ENCODE results near the gene ANK3.

ANK3 gene

GRCh38 chr10:60341969-60342368 is 47.7 kb downstream of the ANK3 start:
- no peak overlapping the region for H3K27ac ChIP-seq (ENCODE audit: low read length)
- no peak overlapping the region for H3K4me3 ChIP-seq (ENCODE audit: low read depth in 1 of 2, low read length in 2 of 2)
- no peaks in the 10 kb centered on the region for H3K4me1 ChIP-seq (ENCODE audit: control insufficient read depth in 1 of 2, insufficient read depth in 2 of 2, low read length in 2 of 2)
- H3K9me3 ChIP-seq (ENCODE audit: control insufficient read depth in 1 of 2, low read length in 2 of 2): no peaks in the 10 kb centered on the region
- H3K27me3 ChIP-seq (ENCODE audit: low read depth, low read length): no peaks in the 10 kb centered on the region
- no peaks in the 10 kb centered on the region for H3K36me3 ChIP-seq (ENCODE audit: control insufficient read depth in 1 of 2, insufficient read depth in 2 of 2, low read length in 2 of 2)

- Histone ChIP-seq H3K4me3 (ENCODE audit: low read depth in 1 of 2, low read length in 2 of 2) (no peak overlapping the region), H3K9me3 (ENCODE audit: control insufficient read depth in 1 of 2, low read length in 2 of 2) (no peaks in the 10 kb centered on the region), H3K36me3 (ENCODE audit: control insufficient read depth in 1 of 2, insufficient read depth in 2 of 2, low read length in 2 of 2) (no peaks in the 10 kb centered on the region), H3K27ac (ENCODE audit: low read length) (no peak overlapping the region), H3K4me1 (ENCODE audit: control insufficient read depth in 1 of 2, insufficient read depth in 2 of 2, low read length in 2 of 2) (no peaks in the 10 kb centered on the region), H3K27me3 (ENCODE audit: low read depth, low read length) (no peaks in the 10 kb centered on the region)
These were observed 48.7 kb downstream of the ANK3 start for GRCh38 chr10:60340973-60341372.

GRCh38 chr10:60339757-60340156 is 49.9 kb downstream of the ANK3 start:
- Histone ChIP-seq H3K27ac (ENCODE audit: low read length) (no peak overlapping the region), H3K27me3 (ENCODE audit: low read depth, low read length) (no peaks in the 10 kb centered on the region), H3K9me3 (ENCODE audit: control insufficient read depth in 1 of 2, low read length in 2 of 2) (no peaks in the 10 kb centered on the region), H3K4me1 (ENCODE audit: control insufficient read depth in 1 of 2, insufficient read depth in 2 of 2, low read length in 2 of 2) (no peaks in the 10 kb centered on the region), H3K4me3 (ENCODE audit: low read depth in 1 of 2, low read length in 2 of 2) (no peak overlapping the region), H3K36me3 (ENCODE audit: control insufficient read depth in 1 of 2, insufficient read depth in 2 of 2, low read length in 2 of 2) (no peaks in the 10 kb centered on the region)

GRCh38 chr10:60338786-60339185 is 50.9 kb downstream of the ANK3 start:
- H3K9me3 ChIP-seq (ENCODE audit: control insufficient read depth in 1 of 2, low read length in 2 of 2): no peaks in the 10 kb centered on the region
- H3K27me3 ChIP-seq (ENCODE audit: low read depth, low read length): no peaks in the 10 kb centered on the region
- no peaks in the 10 kb centered on the region for H3K4me1 ChIP-seq (ENCODE audit: control insufficient read depth in 1 of 2, insufficient read depth in 2 of 2, low read length in 2 of 2)
- H3K27ac ChIP-seq (ENCODE audit: low read length): no peak overlapping the region
- no peak overlapping the region for H3K4me3 ChIP-seq (ENCODE audit: low read depth in 1 of 2, low read length in 2 of 2)
- H3K36me3 ChIP-seq (ENCODE audit: control insufficient read depth in 1 of 2, insufficient read depth in 2 of 2, low read length in 2 of 2): no peaks in the 10 kb centered on the region

- Histone ChIP-seq H3K36me3 (ENCODE audit: control insufficient read depth in 1 of 2, insufficient read depth in 2 of 2, low read length in 2 of 2) (no peaks in the 10 kb centered on the region), H3K27me3 (ENCODE audit: low read depth, low read length) (no peaks in the 10 kb centered on the region), H3K27ac (ENCODE audit: low read length) (no peak overlapping the region)
These were observed 51.6 kb downstream of the ANK3 start for GRCh38 chr10:60338002-60338564.

GRCh38 chr10:60336901-60337630 is 52.6 kb downstream of the ANK3 start:
- Histone ChIP-seq H3K4me1 (ENCODE audit: control insufficient read depth in 1 of 2, insufficient read depth in 2 of 2, low read length in 2 of 2) (no peaks in the 10 kb centered on the region), H3K27ac (ENCODE audit: low read length) (no peak overlapping the region), H3K9me3 (ENCODE audit: control insufficient read depth in 1 of 2, low read length in 2 of 2) (no peaks in the 10 kb centered on the region), H3K27me3 (ENCODE audit: low read depth, low read length) (no peaks in the 10 kb centered on the region), H3K36me3 (ENCODE audit: control insufficient read depth in 1 of 2, insufficient read depth in 2 of 2, low read length in 2 of 2) (no peaks in the 10 kb centered on the region), H3K4me3 (ENCODE audit: low read depth in 1 of 2, low read length in 2 of 2) (no peak overlapping the region)

More at GRCh38 chr10:60338002-60338564, 51.6 kb downstream of the ANK3 start:
- Histone ChIP-seq H3K4me1 (ENCODE audit: control insufficient read depth in 1 of 2, insufficient read depth in 2 of 2, low read length in 2 of 2) (no peaks in the 10 kb centered on the region), H3K9me3 (ENCODE audit: control insufficient read depth in 1 of 2, low read length in 2 of 2) (no peaks in the 10 kb centered on the region), H3K4me3 (ENCODE audit: low read depth in 1 of 2, low read length in 2 of 2) (no peak overlapping the region)

GRCh38 chr10:60335708-60336107 is 54.0 kb downstream of the ANK3 start:
- Histone ChIP-seq H3K27ac (ENCODE audit: low read length) (no peak overlapping the region), H3K4me1 (ENCODE audit: control insufficient read depth in 1 of 2, insufficient read depth in 2 of 2, low read length in 2 of 2) (no peaks in the 10 kb centered on the region), H3K27me3 (ENCODE audit: low read depth, low read length) (no peaks in the 10 kb centered on the region), H3K36me3 (ENCODE audit: control insufficient read depth in 1 of 2, insufficient read depth in 2 of 2, low read length in 2 of 2) (no peaks in the 10 kb centered on the region), H3K4me3 (ENCODE audit: low read depth in 1 of 2, low read length in 2 of 2) (no peak overlapping the region), H3K9me3 (ENCODE audit: control insufficient read depth in 1 of 2, low read length in 2 of 2) (no peaks in the 10 kb centered on the region)

- Histone ChIP-seq H3K4me3 (ENCODE audit: low read depth in 1 of 2, low read length in 2 of 2) (no peak overlapping the region), H3K27ac (ENCODE audit: low read length) (no peak overlapping the region), H3K36me3 (ENCODE audit: control insufficient read depth in 1 of 2, insufficient read depth in 2 of 2, low read length in 2 of 2) (no peaks in the 10 kb centered on the region), H3K9me3 (ENCODE audit: control insufficient read depth in 1 of 2, low read length in 2 of 2) (no peaks in the 10 kb centered on the region), H3K4me1 (ENCODE audit: control insufficient read depth in 1 of 2, insufficient read depth in 2 of 2, low read length in 2 of 2) (no peaks in the 10 kb centered on the region), H3K27me3 (ENCODE audit: low read depth, low read length) (no peaks in the 10 kb centered on the region)
These were observed 54.7 kb downstream of the ANK3 start for GRCh38 chr10:60334991-60335390.

- Histone ChIP-seq H3K36me3 (ENCODE audit: control insufficient read depth in 1 of 2, insufficient read depth in 2 of 2, low read length in 2 of 2) (no peaks in the 10 kb centered on the region), H3K27me3 (ENCODE audit: low read depth, low read length) (no peaks in the 10 kb centered on the region), H3K4me1 (ENCODE audit: control insufficient read depth in 1 of 2, insufficient read depth in 2 of 2, low read length in 2 of 2) (no peaks in the 10 kb centered on the region), H3K4me3 (ENCODE audit: low read depth in 1 of 2, low read length in 2 of 2) (no peak overlapping the region), H3K9me3 (ENCODE audit: control insufficient read depth in 1 of 2, low read length in 2 of 2) (no peaks in the 10 kb centered on the region), H3K27ac (ENCODE audit: low read length) (no peak overlapping the region)
These were observed 57.3 kb downstream of the ANK3 start for GRCh38 chr10:60332371-60332770.

- no peaks in the 10 kb centered on the region for H3K4me1 ChIP-seq (ENCODE audit: control insufficient read depth in 1 of 2, insufficient read depth in 2 of 2, low read length in 2 of 2)
- no peak overlapping the region for H3K27ac ChIP-seq (ENCODE audit: low read length)
- no peaks in the 10 kb centered on the region for H3K27me3 ChIP-seq (ENCODE audit: low read depth, low read length)
- no peaks in the 10 kb centered on the region for H3K9me3 ChIP-seq (ENCODE audit: control insufficient read depth in 1 of 2, low read length in 2 of 2)
- H3K4me3 ChIP-seq (ENCODE audit: low read depth in 1 of 2, low read length in 2 of 2): no peak overlapping the region
- no peaks in the 10 kb centered on the region for H3K36me3 ChIP-seq (ENCODE audit: control insufficient read depth in 1 of 2, insufficient read depth in 2 of 2, low read length in 2 of 2)
These were observed 57.8 kb downstream of the ANK3 start for GRCh38 chr10:60331886-60332285.

GRCh38 chr10:60323162-60323561 is 66.5 kb downstream of the ANK3 start:
- Histone ChIP-seq H3K4me1 (ENCODE audit: control insufficient read depth in 1 of 2, insufficient read depth in 2 of 2, low read length in 2 of 2) (no peaks in the 10 kb centered on the region), H3K4me3 (ENCODE audit: low read depth in 1 of 2, low read length in 2 of 2) (no peak overlapping the region), H3K27me3 (ENCODE audit: low read depth, low read length) (no peaks in the 10 kb centered on the region), H3K27ac (ENCODE audit: low read length) (no peak overlapping the region), H3K36me3 (ENCODE audit: control insufficient read depth in 1 of 2, insufficient read depth in 2 of 2, low read length in 2 of 2) (no peaks in the 10 kb centered on the region), H3K9me3 (ENCODE audit: control insufficient read depth in 1 of 2, low read length in 2 of 2) (no peaks in the 10 kb centered on the region)

- H3K27ac ChIP-seq (ENCODE audit: low read length): no peak overlapping the region
These were observed 69.0 kb downstream of the ANK3 start for GRCh38 chr10:60320666-60321065.

More at GRCh38 chr10:60320666-60321065, 69.0 kb downstream of the ANK3 start:
- Histone ChIP-seq H3K27me3 (ENCODE audit: low read depth, low read length) (no peaks in the 10 kb centered on the region), H3K36me3 (ENCODE audit: control insufficient read depth in 1 of 2, insufficient read depth in 2 of 2, low read length in 2 of 2) (no peaks in the 10 kb centered on the region), H3K9me3 (ENCODE audit: control insufficient read depth in 1 of 2, low read length in 2 of 2) (no peaks in the 10 kb centered on the region), H3K4me3 (ENCODE audit: low read depth in 1 of 2, low read length in 2 of 2) (no peak overlapping the region), H3K4me1 (ENCODE audit: control insufficient read depth in 1 of 2, insufficient read depth in 2 of 2, low read length in 2 of 2) (no peaks in the 10 kb centered on the region)

All from muscle layer of duodenum (tissue), 2 donors.